GM19328 (cell line): Measurements from ENCODE around the gene HMOX2.

Source experiments
- ATAC-seq: cut with Tn5 transposase; IDR thresholded peaks from one replicate; pipeline ENCODE4 v1.9.1; 2021; ENCODE audit warnings: mild to moderate bottlenecking, moderate library complexity; ENCODE audit not compliant: unreplicated experiment

HMOX2 gene, protein sequence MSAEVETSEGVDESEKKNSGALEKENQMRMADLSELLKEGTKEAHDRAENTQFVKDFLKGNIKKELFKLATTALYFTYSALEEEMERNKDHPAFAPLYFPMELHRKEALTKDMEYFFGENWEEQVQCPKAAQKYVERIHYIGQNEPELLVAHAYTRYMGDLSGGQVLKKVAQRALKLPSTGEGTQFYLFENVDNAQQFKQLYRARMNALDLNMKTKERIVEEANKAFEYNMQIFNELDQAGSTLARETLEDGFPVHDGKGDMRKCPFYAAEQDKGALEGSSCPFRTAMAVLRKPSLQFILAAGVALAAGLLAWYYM

GRCh38 chr16:4475880-4476788 lies at the start of gene HMOX2:
TSS of gene HMOX2 (plus strand) at chr16:4476398. CDS start at chr16:4505525, 29,127 bp downstream.
- peak; percentile 83 for ATAC-seq

- no peak for ATAC-seq
Measured at GRCh38 chr16:4426722-4427372, 49.4 kb upstream of the HMOX2 start.

- ATAC-seq: no peak
Measured at GRCh38 chr16:4428500-4428899, 47.7 kb upstream of the HMOX2 start.

DNA sequence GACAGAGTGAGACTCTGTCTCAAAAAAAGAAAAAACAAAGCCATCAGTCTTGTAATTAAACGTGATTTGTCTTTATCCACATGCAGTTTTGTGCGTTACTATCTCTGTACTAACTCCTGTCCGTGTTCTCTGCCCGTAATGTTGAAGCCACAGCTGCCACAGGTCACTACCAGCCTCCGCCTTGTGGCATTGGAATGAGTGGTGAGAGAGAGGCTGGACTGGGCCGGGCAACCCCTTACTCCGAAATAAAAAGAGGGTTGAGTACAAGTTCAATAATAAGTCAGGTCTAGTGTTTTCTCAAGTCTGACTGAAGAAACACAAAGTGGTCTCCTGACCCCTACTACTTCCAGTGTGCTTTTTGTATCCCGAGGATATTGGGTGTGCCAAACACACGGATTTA lies 45.2 kb upstream of the HMOX2 start:
- ATAC-seq: no peak

- no peak for ATAC-seq
Measured at GRCh38 chr16:4433228-4433627, 43.0 kb upstream of the HMOX2 start.

DNA sequence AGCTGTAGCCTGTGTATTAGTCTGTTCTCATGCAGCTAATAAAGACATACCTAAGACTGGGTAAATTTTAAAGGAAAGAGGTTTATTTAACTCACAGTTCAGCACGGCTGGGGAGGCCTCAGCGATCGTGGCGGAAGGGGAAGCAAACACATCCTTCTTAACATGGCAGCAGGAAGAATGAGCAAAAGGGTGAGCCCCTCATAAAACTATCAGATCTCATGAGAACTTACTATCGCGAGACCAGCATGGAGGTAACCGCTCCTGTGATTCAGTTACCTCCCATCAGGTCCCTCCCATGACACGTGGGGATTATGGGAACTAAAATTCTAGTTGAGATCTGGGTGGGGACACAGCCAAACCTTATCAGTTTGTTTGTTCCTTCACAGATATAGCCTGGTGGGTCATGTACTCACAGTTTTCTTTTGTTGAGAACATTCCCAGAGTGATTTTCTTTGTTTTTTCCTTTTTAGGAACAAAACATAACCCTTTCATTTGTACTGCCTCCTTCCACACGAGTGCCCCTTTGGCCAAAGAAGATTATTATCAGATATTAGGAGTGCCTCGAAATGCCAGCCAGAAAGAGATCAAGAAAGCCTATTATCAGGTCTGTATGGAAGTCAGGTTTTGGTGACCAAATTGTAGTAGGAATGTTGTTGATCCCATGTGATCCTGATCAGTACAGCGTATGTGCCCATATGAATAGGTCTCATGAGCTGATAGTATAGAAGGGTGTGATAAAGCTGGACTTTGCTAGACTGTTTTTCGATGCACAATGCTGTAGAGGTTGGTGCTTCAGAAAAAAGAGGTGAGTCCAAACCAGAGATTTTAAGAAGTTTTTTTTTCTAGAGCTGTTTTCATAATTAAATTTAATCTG lies 42.0 kb upstream of the HMOX2 start:
- ATAC-seq: no peak

- ATAC-seq: no peak
Measured at GRCh38 chr16:4435337-4436067, 40.7 kb upstream of the HMOX2 start.

DNA sequence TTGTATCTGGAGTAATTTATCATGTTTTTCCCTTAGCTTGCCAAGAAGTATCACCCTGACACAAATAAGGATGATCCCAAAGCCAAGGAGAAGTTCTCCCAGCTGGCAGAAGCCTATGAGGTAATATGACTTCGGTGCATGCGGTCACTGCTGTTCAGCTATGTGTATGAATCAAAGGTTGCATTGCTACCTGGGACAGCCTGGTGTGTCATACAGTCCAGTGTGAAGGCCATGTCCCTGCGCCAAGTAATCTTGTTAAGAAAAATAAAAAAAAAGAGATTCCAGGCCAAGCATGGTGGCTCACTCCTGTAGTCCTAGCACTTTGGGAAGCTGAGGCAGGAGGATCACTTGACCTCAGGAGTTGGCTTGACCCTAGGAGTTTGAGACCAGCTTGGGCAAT lies 38.8 kb upstream of the HMOX2 start:
- ATAC-seq: no peak

DNA sequence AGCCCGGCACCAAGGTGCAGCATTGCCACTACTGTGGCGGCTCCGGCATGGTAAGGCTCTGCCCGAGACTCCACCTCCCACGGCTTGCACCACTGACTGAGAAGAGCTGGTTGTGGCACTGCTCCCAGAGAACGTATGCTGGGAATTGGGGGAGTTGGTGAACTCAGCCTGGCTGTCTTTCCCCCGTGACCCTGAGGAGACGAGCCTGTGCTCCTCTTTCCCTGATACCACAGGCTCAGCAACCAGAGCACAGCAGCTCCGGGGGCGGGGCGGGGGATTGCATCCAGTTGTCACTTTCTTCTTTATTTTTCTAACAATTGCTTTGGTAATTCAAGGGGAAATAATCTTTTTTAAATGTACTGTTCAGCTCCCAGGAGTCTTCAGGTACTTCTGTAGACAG lies 33.8 kb upstream of the HMOX2 start:
- no peak for ATAC-seq

DNA sequence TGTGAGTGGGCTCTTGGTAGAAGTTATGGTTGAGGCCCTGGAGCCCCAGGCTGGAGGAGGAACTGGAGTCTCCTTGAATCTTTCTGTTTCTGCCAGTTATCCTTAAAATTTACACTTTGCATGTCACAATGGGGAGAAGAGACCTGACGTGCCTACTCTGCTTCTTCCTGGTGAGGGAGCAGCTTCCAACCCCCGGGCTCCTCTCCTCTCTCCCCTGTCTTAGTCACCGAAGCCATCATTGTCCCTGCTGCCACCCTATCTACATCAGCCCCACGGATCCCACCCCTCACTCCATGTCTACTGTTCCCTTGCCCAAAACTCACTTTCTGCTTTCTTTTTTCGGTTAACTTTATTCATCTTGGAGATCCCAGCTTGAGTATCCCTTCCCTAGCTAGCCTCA lies 32.9 kb upstream of the HMOX2 start:
- no peak for ATAC-seq

GRCh38 chr16:4443986-4444385 lies 32.2 kb upstream of the HMOX2 start:
- ATAC-seq: no peak

DNA sequence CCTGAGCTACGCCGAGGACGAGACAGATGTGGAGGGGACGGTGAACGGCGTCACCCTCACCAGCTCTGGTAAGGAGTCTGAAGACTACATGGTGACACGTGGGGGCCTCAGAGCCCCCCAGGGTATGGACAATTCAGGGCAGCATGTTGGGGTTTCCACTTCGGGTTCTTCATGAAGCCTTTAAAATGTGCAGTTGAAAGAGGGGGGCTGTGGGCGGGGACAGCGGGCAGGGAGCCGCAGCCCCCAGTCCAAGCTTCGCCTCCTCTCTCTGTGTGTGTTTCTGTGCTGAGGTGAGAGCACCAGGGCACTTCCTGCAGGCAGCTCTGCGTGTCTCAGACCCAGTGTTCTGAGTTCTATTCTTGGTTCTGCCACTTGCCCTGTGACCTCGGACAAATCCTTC lies 25.8 kb upstream of the HMOX2 start:
- no peak for ATAC-seq

DNA sequence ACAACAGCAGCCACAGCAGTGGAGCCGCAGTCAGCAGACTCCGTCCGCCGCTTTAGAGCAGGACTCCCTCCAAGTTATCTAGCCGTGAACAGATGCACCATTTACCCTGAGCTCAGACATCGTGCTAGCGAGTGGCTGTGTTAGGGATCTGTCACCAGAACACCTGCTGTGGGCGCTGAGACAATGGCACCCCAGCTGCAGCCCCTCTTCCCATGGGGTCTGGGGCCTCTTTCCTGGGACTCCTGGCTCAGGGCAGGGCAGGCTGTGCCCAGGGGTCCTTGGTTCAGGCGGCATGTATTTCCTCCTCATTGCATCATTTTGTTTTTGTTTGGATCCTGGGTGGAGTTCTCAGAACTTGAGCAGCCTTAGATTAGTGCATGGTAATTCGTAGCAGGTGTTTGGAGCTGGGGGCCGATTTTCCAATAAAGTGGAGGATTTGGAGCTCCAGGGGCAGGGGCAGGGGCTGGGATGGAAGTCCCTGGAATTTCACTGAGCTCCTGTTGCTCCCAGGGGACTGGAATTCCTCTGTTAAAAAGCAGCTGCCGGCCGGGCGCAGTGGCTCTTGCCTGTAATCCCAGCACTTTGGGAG lies 25.2 kb upstream of the HMOX2 start:
- ATAC-seq: no peak

GRCh38 chr16:4452674-4453073 lies 23.5 kb upstream of the HMOX2 start:
- no peak for ATAC-seq

GRCh38 chr16:4454623-4455022 lies 21.6 kb upstream of the HMOX2 start:
- ATAC-seq: no peak

GRCh38 chr16:4455081-4455480 lies 21.1 kb upstream of the HMOX2 start:
- no peak for ATAC-seq

GRCh38 chr16:4455951-4456350 lies 20.2 kb upstream of the HMOX2 start:
- ATAC-seq: no peak

DNA sequence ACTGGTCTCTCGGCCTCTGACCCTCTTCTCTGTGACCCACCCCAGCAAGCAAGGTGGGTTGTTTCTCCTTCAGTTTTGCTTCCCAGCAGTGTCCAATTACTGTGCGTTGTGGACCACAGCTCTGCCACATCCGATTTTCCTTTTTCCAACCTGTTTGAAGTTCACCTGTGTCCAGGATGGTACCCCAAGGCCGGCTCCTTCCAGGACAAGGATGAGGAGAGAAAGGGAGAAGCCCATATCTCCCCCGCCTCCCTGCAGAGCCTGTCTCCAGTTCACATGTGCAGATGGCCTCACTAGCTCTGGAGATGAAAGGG lies 15.3 kb upstream of the HMOX2 start:
- ATAC-seq: no peak

DNA sequence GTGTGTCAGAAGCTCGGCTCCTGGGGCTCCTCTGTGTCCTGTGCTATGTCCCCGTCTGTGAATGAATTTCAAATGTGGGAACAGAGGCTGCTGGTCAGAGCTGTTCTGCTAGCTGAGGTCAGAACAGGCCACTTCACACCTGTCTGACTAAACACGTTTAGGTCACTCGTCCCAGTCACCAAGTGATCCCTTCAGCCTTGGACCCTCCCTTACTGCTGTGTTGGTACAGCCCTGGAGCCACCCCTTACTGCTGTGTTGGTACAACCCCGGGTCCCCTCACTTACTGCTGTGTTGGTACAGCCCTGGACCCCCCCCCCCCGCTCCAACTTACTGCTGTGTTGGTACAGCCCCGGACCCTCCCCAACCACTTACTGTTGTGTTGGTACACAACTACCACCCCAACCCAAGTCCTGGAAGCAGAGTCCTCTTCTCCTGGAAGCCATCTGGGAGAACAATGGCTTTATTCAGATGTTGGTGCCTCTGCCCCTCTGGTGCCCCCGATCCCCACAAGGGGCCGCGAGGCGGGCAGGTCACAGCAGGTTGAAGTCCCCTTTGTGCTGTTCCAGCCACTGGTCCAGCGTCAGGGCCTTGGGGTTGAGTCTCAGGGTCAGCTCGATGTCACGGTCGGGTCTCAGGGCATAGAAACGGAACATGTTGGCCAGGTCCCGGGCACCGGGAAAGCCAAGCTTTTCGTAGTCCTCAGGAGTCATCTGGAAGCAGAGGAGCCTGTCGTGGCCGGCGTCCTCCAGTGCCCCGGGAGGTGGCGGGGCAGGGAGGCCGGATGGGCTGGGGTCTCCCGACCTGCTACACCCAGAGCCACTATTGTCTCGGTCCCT lies 14.7 kb upstream of the HMOX2 start:
- ATAC-seq: no peak
